Measurements from ENCODE around the gene PTAR1.

GRCh38 chr9:69674716-69675438 lies 84.9 kb downstream of the PTAR1 start:
- TF ChIP-seq CTCF (conservative IDR thresholded peaks at IDR 0.05) (no peak), EZH2 (IDR thresholded peaks at IDR 0.05; ENCODE audit: low read depth) (no peak)

Measured in PC-9 (cell line).